KBM-7 (cell line): ENCODE results near the gene KRT15.

Experiments
- DNase-seq: peaks from one replicate; pipeline ENCODE4 v3.0.0-alpha.2; 2015
- in situ Hi-C: fragments of 300-500 bp; cut with MboI; formaldehyde crosslinking; loops from 2 replicates; pipeline ENCODE4 v1.14.3; 2020; ENCODE audit warnings: low sequenced_read_pairs, low pct_unique_long_range_greater_than_20kb, mixed read lengths

The KRT15 gene

GRCh38 chr17:41518789-41519449, at the start of gene KRT15:
Gene KRT15 (minus strand): TSS chr17:41518890. CDS start chr17:41518827, 63 bp downstream.
- DNase-seq: no peak
- in situ Hi-C loops: loop anchor here (25.0 kb wide), 1 partner anchor 607 kb away; no protein-coding TSS in a partner anchor

- no peak for DNase-seq
- in situ Hi-C loops: no loop called here
These were observed 48.6 kb upstream of the KRT15 start for GRCh38 chr17:41567317-41567716.

- in situ Hi-C loops: no loop called here
- DNase-seq: no peak
These were observed 46.6 kb upstream of the KRT15 start for GRCh38 chr17:41565338-41565737.

GRCh38 chr17:41563607-41564170, 45.0 kb upstream of the KRT15 start:
- in situ Hi-C loops: no loop called here
- DNase-seq: no peak

GRCh38 chr17:41561554-41561953, 42.9 kb upstream of the KRT15 start:
- no peak for DNase-seq
- in situ Hi-C loops: no loop called here

- no peak for DNase-seq
- in situ Hi-C loops: no loop called here
These were observed 40.9 kb upstream of the KRT15 start for GRCh38 chr17:41559548-41559947.

- no peak for DNase-seq
- in situ Hi-C loops: no loop called here
These were observed 38.2 kb upstream of the KRT15 start for GRCh38 chr17:41556931-41557330.

- in situ Hi-C loops: no loop called here
- DNase-seq: no peak
These were observed 37.6 kb upstream of the KRT15 start for GRCh38 chr17:41556306-41556705.

GRCh38 chr17:41555105-41555887, 36.6 kb upstream of the KRT15 start:
- in situ Hi-C loops: no loop called here
- no peak for DNase-seq

GRCh38 chr17:41553987-41554680, 35.4 kb upstream of the KRT15 start:
- in situ Hi-C loops: no loop called here
- DNase-seq: no peak

GRCh38 chr17:41553176-41553575, 34.5 kb upstream of the KRT15 start:
- in situ Hi-C loops: no loop called here
- DNase-seq: no peak

GRCh38 chr17:41552455-41552854, 33.8 kb upstream of the KRT15 start:
- in situ Hi-C loops: no loop called here
- no peak for DNase-seq

GRCh38 chr17:41551365-41551764, 32.7 kb upstream of the KRT15 start:
- no peak for DNase-seq
- in situ Hi-C loops: no loop called here

GRCh38 chr17:41549596-41550039, 30.9 kb upstream of the KRT15 start:
- in situ Hi-C loops: no loop called here
- DNase-seq: peak; percentile 9

- peak; percentile 77 for DNase-seq
- in situ Hi-C loops: no loop called here
These were observed 30.3 kb upstream of the KRT15 start for GRCh38 chr17:41548844-41549595.

GRCh38 chr17:41547921-41548843, 29.5 kb upstream of the KRT15 start:
- peak; percentile 32 for DNase-seq
- in situ Hi-C loops: no loop called here

- DNase-seq: no peak
These were observed 28.7 kb upstream of the KRT15 start for GRCh38 chr17:41547378-41547841.

GRCh38 chr17:41546819-41547218, 28.1 kb upstream of the KRT15 start:
- in situ Hi-C loops: no loop called here
- no peak for DNase-seq

More at GRCh38 chr17:41547378-41547841, 28.7 kb upstream of the KRT15 start:
- in situ Hi-C loops: no loop called here
